B cell (primary cell): ENCODE results near the gene GKN1. TPM values are rescaled to one million over a fixed set of nuclear protein-coding genes. Genes with fewer than 3 reads are reported as not detected.

Experiments
- ATAC-seq: fragments of 200-7000 bp; cut with Tn5 transposase; one replicate; pipeline ENCODE4 v1.10.0; 2021; ENCODE audit warnings: low read depth, mild to moderate bottlenecking, moderate number of reproducible peaks, moderate library complexity
- CTCF ChIA-PET: fragments of 350-600 bp; sonication (Branson Sonifier 250); formaldehyde crosslinking; loops from one replicate; lab custom pipeline; 2021; ENCODE audit warnings: antibody characterized with exemption, inconsistent platforms; lab: Charles Lee
- POLR2A ChIA-PET: fragments of 350-600 bp; sonication (Branson Sonifier 250); formaldehyde crosslinking; loops from one replicate; lab custom pipeline; 2021; ENCODE audit warnings: antibody characterized with exemption; lab: Charles Lee
- DNase-seq: peaks from one replicate; pipeline ENCODE4 v3.0.0; 2013
- H2AFZ ChIP-seq: 2 replicates; pipeline ENCODE4 v1.6.1; 2012; ENCODE audit warnings: mild to moderate bottlenecking, low read depth, low read length; ENCODE audit not compliant: insufficient read depth, poor library complexity, severe bottlenecking
- H3K27ac ChIP-seq, 2 donors: 1 replicate in 1 of 2; 2 replicates in 1 of 2; pipeline ENCODE4 v1.5.1; 2012 to 2013; ENCODE audit warnings: low read length in 2 of 2, mild to moderate bottlenecking in 2 of 2, moderate library complexity in 1 of 2
- H3K27me3 ChIP-seq, 4 experiments: fragments of 200-600 bp in 1 of 4; sonication (generic) in 1 of 4; replicated peaks in 1 of 4; 1 replicate in 2 of 4; 2 replicates in 2 of 4; pipeline versions ENCODE4 v1.6.1 to v1.7.0; 2013 to 2016; ENCODE audit warnings: low read length in 3 of 4, mild to moderate bottlenecking in 2 of 4, mixed read lengths in 1 of 4, moderate library complexity in 1 of 4; ENCODE audit not compliant: insufficient read depth in 4 of 4, control insufficient read depth in 3 of 4; ENCODE audit errors: control extremely low read depth in 1 of 4
- H3K36me3 ChIP-seq, 2 experiments: replicated peaks in 1 of 2; 1 replicate in 1 of 2; 2 replicates in 1 of 2; pipeline versions ENCODE4 v1.6.1 to v1.7.1; 2013; ENCODE audit warnings: low read length in 1 of 2; ENCODE audit not compliant: insufficient read depth in 2 of 2, control insufficient read depth in 1 of 2; ENCODE audit errors: control extremely low read depth in 1 of 2, extremely low read depth in 1 of 2
- H3K4me1 ChIP-seq, 2 donors: fragments of 200-600 bp in 1 of 2; sonication (generic) in 1 of 2; 1 replicate in 1 of 2; 2 replicates in 1 of 2; pipeline versions ENCODE4 v1.5.1 to v1.6.1; 2013 to 2017; ENCODE audit warnings: low read length in 2 of 2; ENCODE audit not compliant: control insufficient read depth in 2 of 2, insufficient read depth in 2 of 2
- H3K4me2 ChIP-seq: replicated peaks from 2 replicates; pipeline ENCODE3; 2012; ENCODE audit warnings: mild to moderate bottlenecking, low read depth, low read length; ENCODE audit not compliant: poor library complexity, severe bottlenecking
- H3K4me3 ChIP-seq, 5 experiments: fragments of 200-600 bp in 1 of 5; sonication (generic) in 1 of 5; 1 replicate in 3 of 5; 2 replicates in 2 of 5; pipeline versions ENCODE4 v1.5.1 to v1.7.0; 2011 to 2016; ENCODE audit warnings: low read length in 4 of 5, mild to moderate bottlenecking in 4 of 5, low read depth in 2 of 5, control low read depth in 1 of 5, moderate library complexity in 1 of 5; ENCODE audit not compliant: insufficient read depth in 1 of 5; ENCODE audit errors: control extremely low read depth in 1 of 5, extremely low read depth in 1 of 5
- H3K79me2 ChIP-seq: fragments of 200-600 bp; sonication (generic); one replicate; pipeline ENCODE4 v1.6.0; 2016; ENCODE audit warnings: low read length; ENCODE audit not compliant: control insufficient read depth, insufficient read depth
- H3K9ac ChIP-seq: fragments of 200-600 bp; sonication (generic); 2 replicates; pipeline ENCODE4 v1.6.1; 2017; ENCODE audit warnings: mild to moderate bottlenecking, low read length, moderate library complexity
- H3K9me3 ChIP-seq, 3 donors: one replicate each; pipeline versions ENCODE4 v1.6.1 to v1.7.1; 2013; ENCODE audit warnings: low read length in 2 of 3; ENCODE audit not compliant: control insufficient read depth in 2 of 3, insufficient read depth in 1 of 3; ENCODE audit errors: control extremely low read depth in 1 of 3
- H4K20me1 ChIP-seq: 2 replicates; pipeline ENCODE4 v1.6.0; 2012; ENCODE audit warnings: mild to moderate bottlenecking, low read length; ENCODE audit not compliant: insufficient read depth, control insufficient read depth, poor library complexity, severe bottlenecking
- H3K27ac Mint-ChIP-seq: one replicate; pipeline ENCODE4 v1.8.0; 2021; ENCODE audit warnings: mixed read lengths
- H3K27me3 Mint-ChIP-seq: one replicate; pipeline ENCODE4 v1.8.0; 2021; ENCODE audit warnings: mixed read lengths
- H3K4me1 Mint-ChIP-seq: one replicate; pipeline ENCODE4 v1.8.0; 2021; ENCODE audit warnings: mixed read lengths
- H3K4me3 Mint-ChIP-seq: one replicate; pipeline ENCODE4 v1.8.0; 2021; ENCODE audit warnings: mixed read lengths
- H3K9me3 Mint-ChIP-seq: one replicate; pipeline ENCODE4 v1.8.0; 2022; ENCODE audit warnings: mixed read lengths; ENCODE audit not compliant: insufficient read depth
- EZH2 ChIP-seq: IDR thresholded peaks from 2 replicates; pipeline ENCODE4 v1.6.1; 2012; ENCODE audit warnings: borderline replicate concordance, low read depth, mild to moderate bottlenecking, moderate library complexity, low read length; ENCODE audit not compliant: insufficient read depth, poor library complexity, severe bottlenecking
- WGBS: methylation state at CpG from one replicate; pipeline ENCODE4 v1.1.5; 2013; ENCODE audit warnings: missing lambda C conversion rate; ENCODE audit not compliant: insufficient coverage; 5-methylcytosine and 5-hydroxymethylcytosine counted together
- intact Hi-C: fragments of 100-400 bp; cut with micrococcal nuclease; formaldehyde crosslinking; loops from one replicate; pipeline ENCODE4 v1.10.0; 2022
- polyA plus RNA-seq: library from polyadenylated mRNA; depleted of rRNA; stranded (reverse); fragments of >200 nt; gene quantifications from 2 replicates; pipeline ENCODE4 v1.2.3, GENCODE V29; 2012
- total RNA-seq, 2 donors: library from RNA; stranded (reverse); fragments of 120-200 nt in 1 of 2; gene quantifications; 1 replicate in 1 of 2; 2 replicates in 1 of 2; pipeline versions ENCODE4 v1.2.3 to v1.2.4, GENCODE V29; 2013 to 2022
- TF ChIP-seq, protein P1 (sequence below): fragments of 200-600 bp; IDR thresholded peaks from one replicate; pipeline ENCODE4 v1.8.0; 2022; ENCODE audit warnings: antibody characterized with exemption, mild to moderate bottlenecking

Gene GKN1
- total and polyA plus RNA-seq, 2 donors (not counting 1 experiment from before 2014, with no cell fraction given): not detected

DNA sequence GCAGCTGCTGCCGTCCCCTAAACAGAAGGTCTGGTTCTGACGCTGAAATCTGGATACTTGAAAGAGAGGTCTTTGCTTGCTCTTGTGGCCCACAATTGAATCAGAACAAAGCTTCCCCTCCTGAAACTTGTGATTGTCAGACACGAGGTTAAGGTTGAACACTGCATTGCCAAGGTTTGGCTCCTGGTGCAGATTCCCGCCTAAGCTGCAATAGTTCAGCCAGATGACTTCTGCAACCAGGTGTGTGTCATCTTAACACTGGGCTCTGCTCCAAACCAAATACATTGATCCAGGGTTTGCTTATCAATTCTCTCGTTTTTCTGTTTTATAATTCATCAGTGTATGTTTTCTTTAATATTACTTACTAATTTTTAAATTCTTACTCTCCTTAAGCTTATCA, 14.6 kb downstream of the GKN1 start:
- no peaks in the 10 kb centered on the region for H3K4me1 Mint-ChIP-seq
- no peak overlapping the region for H3K4me3 Mint-ChIP-seq
- 51% methylated on average over 4 of the region's 5 CpGs for WGBS
- intact Hi-C loops: no loop called here
- Histone ChIP-seq H3K4me3 (no peak overlapping the region), H3K79me2 (no peaks in the 10 kb centered on the region), H3K27me3 (peaks cover 0 to 4% (median 0%) of the 10 kb centered on the region in 4 experiments), H3K36me3 (no peaks in the 10 kb centered on the region), H3K4me2 (no peak overlapping the region), H3K9ac (no peak overlapping the region), H3K4me1 (no peaks in the 10 kb centered on the region), H3K9me3 (no peaks in the 10 kb centered on the region), H3K27ac (no peak overlapping the region), H2AFZ (no peak overlapping the region), H4K20me1 (no peaks in the 10 kb centered on the region)
- H3K9me3 Mint-ChIP-seq: no peaks in the 10 kb centered on the region
- peaks cover 18% of the 10 kb centered on the region for H3K27me3 Mint-ChIP-seq
- no peak for DNase-seq
- POLR2A ChIA-PET: no interaction called here
- CTCF ChIA-PET: no interaction called here
- TF ChIP-seq EZH2: no peak
- TF ChIP-seq, protein P1, sequence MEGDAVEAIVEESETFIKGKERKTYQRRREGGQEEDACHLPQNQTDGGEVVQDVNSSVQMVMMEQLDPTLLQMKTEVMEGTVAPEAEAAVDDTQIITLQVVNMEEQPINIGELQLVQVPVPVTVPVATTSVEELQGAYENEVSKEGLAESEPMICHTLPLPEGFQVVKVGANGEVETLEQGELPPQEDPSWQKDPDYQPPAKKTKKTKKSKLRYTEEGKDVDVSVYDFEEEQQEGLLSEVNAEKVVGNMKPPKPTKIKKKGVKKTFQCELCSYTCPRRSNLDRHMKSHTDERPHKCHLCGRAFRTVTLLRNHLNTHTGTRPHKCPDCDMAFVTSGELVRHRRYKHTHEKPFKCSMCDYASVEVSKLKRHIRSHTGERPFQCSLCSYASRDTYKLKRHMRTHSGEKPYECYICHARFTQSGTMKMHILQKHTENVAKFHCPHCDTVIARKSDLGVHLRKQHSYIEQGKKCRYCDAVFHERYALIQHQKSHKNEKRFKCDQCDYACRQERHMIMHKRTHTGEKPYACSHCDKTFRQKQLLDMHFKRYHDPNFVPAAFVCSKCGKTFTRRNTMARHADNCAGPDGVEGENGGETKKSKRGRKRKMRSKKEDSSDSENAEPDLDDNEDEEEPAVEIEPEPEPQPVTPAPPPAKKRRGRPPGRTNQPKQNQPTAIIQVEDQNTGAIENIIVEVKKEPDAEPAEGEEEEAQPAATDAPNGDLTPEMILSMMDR: no peak
- H3K27ac Mint-ChIP-seq: no peak overlapping the region
- ATAC-seq: no peak

DNA sequence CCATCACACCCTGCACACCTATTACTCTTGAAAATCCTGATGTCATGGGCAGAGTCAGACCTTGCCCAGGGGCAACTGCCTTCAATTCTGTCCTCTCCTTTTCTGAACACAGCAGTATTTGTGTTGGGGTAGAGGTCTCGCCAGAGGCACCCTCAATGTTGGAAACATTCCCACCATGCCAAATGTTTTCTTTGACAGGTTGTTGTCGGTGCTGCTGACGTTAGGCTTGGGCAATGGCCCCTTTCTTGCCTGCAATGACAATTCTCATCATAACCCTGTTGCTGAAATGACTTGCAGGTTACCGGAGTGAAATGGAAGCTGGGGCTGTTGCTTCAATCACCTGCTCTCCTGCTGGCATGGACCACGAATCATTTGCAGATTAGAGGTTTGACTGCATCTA, 17.9 kb downstream of the GKN1 start:
- no peak overlapping the region for H2AFZ ChIP-seq
- DNase-seq (no peak), ATAC-seq (no peak)
- no peaks in the 10 kb centered on the region for H4K20me1 ChIP-seq
- H3K4me3 ChIP-seq: no peak overlapping the region
- H3K79me2 ChIP-seq: no peaks in the 10 kb centered on the region
- WGBS: 91% methylated on average over 4 of the region's 5 CpGs
- peaks cover 23% of the 10 kb centered on the region for H3K27me3 Mint-ChIP-seq
- TF ChIP-seq, protein P1: no peak
- no peak for TF ChIP-seq EZH2
- no peaks in the 10 kb centered on the region for H3K36me3 ChIP-seq
- POLR2A ChIA-PET: no interaction called here
- H3K9ac ChIP-seq: no peak overlapping the region
- intact Hi-C loops: no loop called here
- no peak overlapping the region for H3K27ac ChIP-seq
- no peaks in the 10 kb centered on the region for H3K4me1 ChIP-seq
- no peak overlapping the region for H3K27ac Mint-ChIP-seq
- no peaks in the 10 kb centered on the region for H3K4me1 Mint-ChIP-seq
- no peaks in the 10 kb centered on the region for H3K9me3 ChIP-seq
- H3K4me2 ChIP-seq: no peak overlapping the region
- CTCF ChIA-PET: no interaction called here
- no peak overlapping the region for H3K4me3 Mint-ChIP-seq
- no peaks in the 10 kb centered on the region for H3K9me3 Mint-ChIP-seq
- peaks cover 0 to 4% (median 0%) of the 10 kb centered on the region in 4 experiments for H3K27me3 ChIP-seq
